Measurements from ENCODE around the gene RAI1. TPM values are rescaled to one million over a fixed set of nuclear protein-coding genes. Genes with fewer than 3 reads are reported as not detected.
A peak's percentile ranks its signal among the peaks of the same experiment; 100 is the strongest.

The RAI1 gene
- total and polyA plus RNA-seq, 2 of the 13 experiments (the other 11 are each of a cell fraction or from before 2014, with no cell fraction given): 3.4 to 5.2 TPM

DNA sequence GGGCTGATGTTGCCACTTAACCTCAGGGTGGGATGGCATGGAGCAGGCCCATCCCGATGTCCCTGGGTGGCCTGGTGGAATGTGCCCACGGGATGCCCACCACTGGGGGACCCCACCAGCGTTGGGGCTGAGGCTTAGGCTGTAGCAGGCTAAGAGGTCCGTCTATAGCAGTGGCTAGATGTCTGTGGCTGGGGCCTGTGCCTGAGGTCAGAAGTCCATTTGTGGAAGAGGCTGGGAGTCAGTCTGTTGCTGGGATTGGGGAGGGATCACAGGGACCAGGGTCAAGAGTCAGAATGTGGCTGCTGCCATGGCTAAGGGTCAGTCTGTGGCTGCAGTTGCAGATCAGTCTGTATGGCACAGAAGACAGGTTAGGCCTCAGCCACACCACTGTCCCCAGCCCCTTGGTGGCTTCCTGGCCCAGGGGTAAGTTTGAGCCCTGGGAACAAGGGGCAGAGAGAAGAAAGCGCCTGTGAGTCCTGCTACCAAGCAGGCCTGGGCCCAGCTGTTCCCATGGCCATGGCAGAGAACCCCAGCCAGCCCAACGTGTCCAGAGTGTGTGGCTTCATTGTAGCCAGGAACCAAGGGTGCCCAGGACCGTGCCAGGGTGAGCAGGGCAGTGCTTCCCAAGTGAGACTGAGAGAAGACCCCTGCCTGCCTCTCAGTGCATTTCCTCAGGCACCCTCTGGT, 35.7 kb downstream of the RAI1 start (continued):
- TF ChIP-seq TEAD2 (CRISPR knock-in tag; IDR thresholded peaks at IDR 0.05) (no peak), ZNF839 (CRISPR knock-in tag; IDR thresholded peaks at IDR 0.05; ENCODE audit: borderline replicate concordance) (0 out of 2 replicates have a peak, but pooled peaks have one; percentile 23), HOXA3 (CRISPR knock-in tag; IDR thresholded peaks at IDR 0.05) (peak; percentile 79), ZNF441 (CRISPR knock-in tag; IDR thresholded peaks at IDR 0.05; ENCODE audit: borderline replicate concordance) (no peak), KLF13 (CRISPR knock-in tag; IDR thresholded peaks at IDR 0.05) (peak; percentile 63; the same call in 1 of the 2 replicates), ZNF510 (CRISPR knock-in tag; IDR thresholded peaks at IDR 0.05; ENCODE audit: low read depth) (no peak), MEIS1 (CRISPR knock-in tag; IDR thresholded peaks at IDR 0.05; ENCODE audit: borderline replicate concordance) (peak; percentile 44; the same call in 1 of the 2 replicates), ZNF331 (CRISPR knock-in tag; IDR thresholded peaks at IDR 0.05) (peak; percentile 37; the same call in 1 of the 2 replicates), DPF2 (CRISPR knock-in tag; IDR thresholded peaks at IDR 0.05; ENCODE audit: borderline replicate concordance, low read depth) (peak; percentile 52; the same call in 1 of the 2 replicates), ZNF225 (CRISPR knock-in tag; IDR thresholded peaks at IDR 0.05) (0 out of 2 replicates have a peak, but pooled peaks have one; percentile 35), RNF2 (conservative IDR thresholded peaks at IDR 0.05; ENCODE audit: low read depth) (no peak), ZNF75D (CRISPR knock-in tag; IDR thresholded peaks at IDR 0.05; ENCODE audit: borderline replicate concordance) (no peak), RAD21 (CRISPR knock-in tag; IDR thresholded peaks at IDR 0.05) (0 out of 2 replicates have a peak, but pooled peaks have one; percentile 14), SATB2 (CRISPR knock-in tag; IDR thresholded peaks at IDR 0.05) (no peak), TBL1XR1 (IDR thresholded peaks at IDR 0.05; ENCODE audit: borderline replicate concordance, low read length, partially characterized antibody) (no peak), ZBTB21 (CRISPR knock-in tag; IDR thresholded peaks at IDR 0.05) (no peak)
- TF ChIP-seq, protein P1, sequence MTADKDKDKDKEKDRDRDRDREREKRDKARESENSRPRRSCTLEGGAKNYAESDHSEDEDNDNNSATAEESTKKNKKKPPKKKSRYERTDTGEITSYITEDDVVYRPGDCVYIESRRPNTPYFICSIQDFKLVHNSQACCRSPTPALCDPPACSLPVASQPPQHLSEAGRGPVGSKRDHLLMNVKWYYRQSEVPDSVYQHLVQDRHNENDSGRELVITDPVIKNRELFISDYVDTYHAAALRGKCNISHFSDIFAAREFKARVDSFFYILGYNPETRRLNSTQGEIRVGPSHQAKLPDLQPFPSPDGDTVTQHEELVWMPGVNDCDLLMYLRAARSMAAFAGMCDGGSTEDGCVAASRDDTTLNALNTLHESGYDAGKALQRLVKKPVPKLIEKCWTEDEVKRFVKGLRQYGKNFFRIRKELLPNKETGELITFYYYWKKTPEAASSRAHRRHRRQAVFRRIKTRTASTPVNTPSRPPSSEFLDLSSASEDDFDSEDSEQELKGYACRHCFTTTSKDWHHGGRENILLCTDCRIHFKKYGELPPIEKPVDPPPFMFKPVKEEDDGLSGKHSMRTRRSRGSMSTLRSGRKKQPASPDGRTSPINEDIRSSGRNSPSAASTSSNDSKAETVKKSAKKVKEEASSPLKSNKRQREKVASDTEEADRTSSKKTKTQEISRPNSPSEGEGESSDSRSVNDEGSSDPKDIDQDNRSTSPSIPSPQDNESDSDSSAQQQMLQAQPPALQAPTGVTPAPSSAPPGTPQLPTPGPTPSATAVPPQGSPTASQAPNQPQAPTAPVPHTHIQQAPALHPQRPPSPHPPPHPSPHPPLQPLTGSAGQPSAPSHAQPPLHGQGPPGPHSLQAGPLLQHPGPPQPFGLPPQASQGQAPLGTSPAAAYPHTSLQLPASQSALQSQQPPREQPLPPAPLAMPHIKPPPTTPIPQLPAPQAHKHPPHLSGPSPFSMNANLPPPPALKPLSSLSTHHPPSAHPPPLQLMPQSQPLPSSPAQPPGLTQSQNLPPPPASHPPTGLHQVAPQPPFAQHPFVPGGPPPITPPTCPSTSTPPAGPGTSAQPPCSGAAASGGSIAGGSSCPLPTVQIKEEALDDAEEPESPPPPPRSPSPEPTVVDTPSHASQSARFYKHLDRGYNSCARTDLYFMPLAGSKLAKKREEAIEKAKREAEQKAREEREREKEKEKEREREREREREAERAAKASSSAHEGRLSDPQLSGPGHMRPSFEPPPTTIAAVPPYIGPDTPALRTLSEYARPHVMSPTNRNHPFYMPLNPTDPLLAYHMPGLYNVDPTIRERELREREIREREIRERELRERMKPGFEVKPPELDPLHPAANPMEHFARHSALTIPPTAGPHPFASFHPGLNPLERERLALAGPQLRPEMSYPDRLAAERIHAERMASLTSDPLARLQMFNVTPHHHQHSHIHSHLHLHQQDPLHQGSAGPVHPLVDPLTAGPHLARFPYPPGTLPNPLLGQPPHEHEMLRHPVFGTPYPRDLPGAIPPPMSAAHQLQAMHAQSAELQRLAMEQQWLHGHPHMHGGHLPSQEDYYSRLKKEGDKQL (CRISPR knock-in tag; IDR thresholded peaks at IDR 0.05; ENCODE audit: low read depth): no peak

All from HepG2 (cell line).